GM21786 (cell line): ENCODE data around the gene FZD2.
"Not testable (repeated sequence)": the region's sequence is repeated elsewhere in the genome, so short reads cannot be mapped to it uniquely, and the experiment has no call there.

Experiments used
- ATAC-seq: cut with Tn5 transposase; IDR thresholded peaks from one replicate; pipeline ENCODE4 v1.9.1; 2021; ENCODE audit not compliant: unreplicated experiment

FZD2 gene

GRCh38 chr17:44556832-44557606 is at the start of gene FZD2:
TSS of gene FZD2 (plus strand) at chr17:44557484. CDS start at chr17:44557689, 205 bp downstream.
- peak; percentile 61 for ATAC-seq

GRCh38 chr17:44511241-44512134 is 45.8 kb upstream of the FZD2 start:
- ATAC-seq = not testable (repeated sequence)

GRCh38 chr17:44518032-44518431 is 39.3 kb upstream of the FZD2 start:
- no peak for ATAC-seq

- no peak for ATAC-seq
Observed at GRCh38 chr17:44522883-44523671, 34.2 kb upstream of the FZD2 start.

GRCh38 chr17:44523672-44523972 is 33.7 kb upstream of the FZD2 start:
- no peak for ATAC-seq

- ATAC-seq = no peak
Observed at GRCh38 chr17:44527102-44527501, 30.2 kb upstream of the FZD2 start.

- no peak for ATAC-seq
Observed at GRCh38 chr17:44527954-44528353, 29.3 kb upstream of the FZD2 start.

GRCh38 chr17:44529864-44530263 is 27.4 kb upstream of the FZD2 start:
- ATAC-seq = no peak

- ATAC-seq = no peak
Observed at GRCh38 chr17:44530896-44531418, 26.3 kb upstream of the FZD2 start.

- ATAC-seq = no peak
Observed at GRCh38 chr17:44533533-44534246, 23.6 kb upstream of the FZD2 start.

- no peak for ATAC-seq
Observed at GRCh38 chr17:44536090-44536953, 21.0 kb upstream of the FZD2 start.

GRCh38 chr17:44537922-44538321 is 19.4 kb upstream of the FZD2 start:
- ATAC-seq = not testable (repeated sequence)

GRCh38 chr17:44539673-44540072 is 17.6 kb upstream of the FZD2 start:
- no peak for ATAC-seq

GRCh38 chr17:44540246-44541084 is 16.8 kb upstream of the FZD2 start:
- no peak for ATAC-seq

- no peak for ATAC-seq
Observed at GRCh38 chr17:44541884-44542581, 15.3 kb upstream of the FZD2 start.

- ATAC-seq = no peak
Observed at GRCh38 chr17:44543213-44543904, 13.9 kb upstream of the FZD2 start.

GRCh38 chr17:44543905-44544523 is 13.3 kb upstream of the FZD2 start:
- no peak for ATAC-seq
